A549 (cell line): ENCODE data around the gene TSPAN15. TPM values are rescaled to one million over a fixed set of nuclear protein-coding genes. Genes with fewer than 3 reads are reported as not detected.
A peak's percentile ranks its signal among the peaks of the same experiment; 100 is the strongest.

ENCODE experiments used
- ATAC-seq, 2 experiments: fragments of 200-7000 bp in 1 of 2; fragments of >200 bp in 1 of 2; cut with Nextera tagmentation in 1 of 2; cut with Tn5 transposase in 1 of 2; 3 replicates each; pipeline versions ENCODE4 v1.8.0 to v1.9.1; 2018 to 2020; ENCODE audit warnings: mild to moderate bottlenecking in 1 of 2, moderate library complexity in 1 of 2
- CTCF ChIA-PET: fragments of 300-600 bp; sonication (Branson Sonifier 250); formaldehyde crosslinking; extraction: SDS; loops from one replicate; lab custom pipeline; 2021; ENCODE audit warnings: antibody characterized with exemption, inconsistent platforms; lab: Yijun Ruan, JAX
- POLR2A ChIA-PET: fragments of 350-600 bp; formaldehyde crosslinking; extraction: SDS; loops from one replicate; lab custom pipeline; 2021; ENCODE audit warnings: antibody characterized with exemption, inconsistent platforms; lab: Yijun Ruan, JAX
- DNase-seq, 2 experiments: peaks; one replicate each; pipeline versions ENCODE4 v3.0.0 to v3.0.0-alpha.2; 2011 to 2016; ENCODE audit warnings: low read depth in 1 of 2, low spot score in 1 of 2
- FAIRE-seq: peaks from 2 replicates; lab custom pipeline; 2011; peaks lifted over from hg19 to GRCh38; lab: Jason Lieb, UNC
- H3K27ac ChIP-seq, 2 experiments: fragments of >200 bp; sonication (Bioruptor Twin); formaldehyde crosslinking; 3 replicates each; pipeline ENCODE4 v1.5.1; 2016 to 2017
- H3K4me1 ChIP-seq: fragments of >200 bp; sonication (Bioruptor Twin); formaldehyde crosslinking; 3 replicates; pipeline ENCODE4 v1.6.1; 2016
- H3K4me2 ChIP-seq: fragments of >200 bp; sonication (Bioruptor Twin); formaldehyde crosslinking; 3 replicates; pipeline ENCODE4 v1.6.1; 2016
- H3K4me3 ChIP-seq: fragments of >200 bp; sonication (Bioruptor Twin); formaldehyde crosslinking; 3 replicates; pipeline ENCODE4 v1.5.1; 2016
- H3K9me3 ChIP-seq: fragments of >200 bp; sonication (Bioruptor Twin); formaldehyde crosslinking; 3 replicates; pipeline ENCODE4 v1.6.1; 2016
- BHLHE40 ChIP-seq: IDR thresholded peaks from 2 replicates; pipeline ENCODE4 v1.6.1; 2012; ENCODE audit warnings: low read depth, low read length, inconsistent platforms
- CBX2 ChIP-seq: fragments of 200-600 bp; sonication (generic); IDR thresholded peaks from 2 replicates; pipeline ENCODE4 v1.6.1; 2016; ENCODE audit warnings: low read depth, mild to moderate bottlenecking, borderline replicate concordance
- CBX8 ChIP-seq: fragments of 200-600 bp; sonication (generic); IDR thresholded peaks from 2 replicates; pipeline ENCODE4 v1.6.1; 2016
- CEBPB ChIP-seq, 2 experiments: fragments of >200 bp in 1 of 2; sonication (Bioruptor Twin) in 1 of 2; formaldehyde crosslinking in 1 of 2; IDR thresholded peaks; 2 replicates each; pipeline ENCODE4 v1.6.1; 2012 to 2016
- CHD2 ChIP-seq: fragments of 150-350 bp; IDR thresholded peaks from 2 replicates; pipeline ENCODE4 v1.6.1; 2014; ENCODE audit warnings: low read length; ENCODE audit not compliant: partially characterized antibody
- CHD4 ChIP-seq: fragments of 200-600 bp; sonication (generic); IDR thresholded peaks from 2 replicates; pipeline ENCODE4 v1.6.1; 2016; ENCODE audit warnings: antibody characterized with exemption, mild to moderate bottlenecking, borderline replicate concordance
- CTCF ChIP-seq: fragments of >200 bp; sonication (Bioruptor Twin); formaldehyde crosslinking; IDR thresholded peaks from 3 replicates; pipeline ENCODE4 v1.5.1; 2016
- EHF ChIP-seq: fragments of 250-450 bp; sonication (Bioruptor Pico); IDR thresholded peaks from 2 replicates; pipeline ENCODE4 v1.5.0; 2020; ENCODE audit warnings: mild to moderate bottlenecking
- FOSB ChIP-seq: fragments of 250-450 bp; sonication (Bioruptor Pico); IDR thresholded peaks from 2 replicates; pipeline ENCODE4 v1.5.0; 2020; ENCODE audit warnings: mild to moderate bottlenecking, moderate library complexity
- FOXS1 ChIP-seq: fragments of 250-450 bp; sonication (Bioruptor Pico); IDR thresholded peaks from 2 replicates; pipeline ENCODE4 v1.5.0; 2020; ENCODE audit warnings: mild to moderate bottlenecking, moderate library complexity
- HDAC2 ChIP-seq: fragments of 200-600 bp; sonication (generic); IDR thresholded peaks from 2 replicates; pipeline ENCODE4 v1.6.1; 2016
- HES2 ChIP-seq: fragments of >200 bp; sonication (Bioruptor Twin); formaldehyde crosslinking; IDR thresholded peaks from 2 replicates; pipeline ENCODE4 v1.6.1; 2016
- KDM5A ChIP-seq: fragments of 200-600 bp; sonication (generic); IDR thresholded peaks from 2 replicates; pipeline ENCODE4 v1.6.1; 2016; ENCODE audit warnings: antibody characterized with exemption, mild to moderate bottlenecking
- MAFK ChIP-seq: fragments of 450-650 bp; IDR thresholded peaks from 2 replicates; pipeline ENCODE4 v1.6.1; 2014; ENCODE audit not compliant: partially characterized antibody
- MAZ ChIP-seq: fragments of 150-350 bp; IDR thresholded peaks from 2 replicates; pipeline ENCODE4 v1.6.1; 2014; ENCODE audit warnings: antibody characterized with exemption, low read depth, low read length, borderline replicate concordance
- NPAS2 ChIP-seq: fragments of 250-450 bp; sonication (Bioruptor Pico); IDR thresholded peaks from 2 replicates; pipeline ENCODE4 v1.8.0; 2022; ENCODE audit warnings: mild to moderate bottlenecking, moderate library complexity, borderline replicate concordance
- NR3C1 ChIP-seq: fragments of >200 bp; sonication (Bioruptor Twin); formaldehyde crosslinking; IDR thresholded peaks from 3 replicates; pipeline ENCODE4 v1.6.1; 2017
- RAD21 ChIP-seq, 2 experiments: fragments of >200 bp in 1 of 2; sonication (Bioruptor Twin) in 1 of 2; formaldehyde crosslinking in 1 of 2; IDR thresholded peaks in 1 of 2; conservative IDR thresholded peaks in 1 of 2; 2 replicates in 1 of 2; 3 replicates in 1 of 2; pipeline ENCODE4 v1.6.1; 2012 to 2018; ENCODE audit warnings: inconsistent platforms in 1 of 2
- RCOR1 ChIP-seq: fragments of 150-350 bp; IDR thresholded peaks from 2 replicates; pipeline ENCODE4 v1.6.1; 2014; ENCODE audit warnings: antibody characterized with exemption, low read length, low read depth
- RFX5 ChIP-seq: fragments of 450-650 bp; IDR thresholded peaks from 2 replicates; pipeline ENCODE4 v1.7.1; 2014; ENCODE audit warnings: antibody characterized with exemption, mild to moderate bottlenecking, moderate library complexity
- RNF2 ChIP-seq: fragments of 200-600 bp; sonication (generic); IDR thresholded peaks from 2 replicates; pipeline ENCODE4 v1.6.1; 2016; ENCODE audit warnings: low read depth, mild to moderate bottlenecking, antibody characterized with exemption, moderate library complexity, borderline replicate concordance
- SMC3 ChIP-seq: fragments of >200 bp; sonication (Bioruptor Twin); formaldehyde crosslinking; IDR thresholded peaks from 3 replicates; pipeline ENCODE4 v1.6.1; 2018; ENCODE audit warnings: inconsistent platforms
- TFCP2L1 ChIP-seq: fragments of 250-450 bp; sonication (Bioruptor Pico); IDR thresholded peaks from 2 replicates; pipeline ENCODE4 v1.5.0; 2021; ENCODE audit warnings: mild to moderate bottlenecking
- TP53 ChIP-seq: fragments of 250-450 bp; sonication (Bioruptor Pico); IDR thresholded peaks from 2 replicates; pipeline ENCODE4 v1.5.0; 2021; ENCODE audit warnings: mild to moderate bottlenecking, moderate library complexity
- ZC3H11A ChIP-seq: fragments of 450-650 bp; IDR thresholded peaks from 2 replicates; pipeline ENCODE4 v1.6.1; 2014; ENCODE audit warnings: antibody characterized with exemption, mild to moderate bottlenecking
- ZSCAN20 ChIP-seq: fragments of 250-450 bp; sonication (Bioruptor Pico); IDR thresholded peaks from 2 replicates; pipeline ENCODE4 v1.8.0; 2022; ENCODE audit warnings: mild to moderate bottlenecking, moderate library complexity
- WGBS: methylation state at CpG from one replicate; pipeline ENCODE4 v1.1.6; 2017; ENCODE audit errors: missing lambda C conversion rate; 5-methylcytosine and 5-hydroxymethylcytosine counted together
- polyA plus RNA-seq, 4 experiments: library from polyadenylated mRNA; depleted of rRNA in 3 of 4; stranded (reverse); fragments of >200 nt; fragmentation: RNase III in 1 of 4; extraction: RNeasy Plus Mini Kit Qiagen cat#74134 plus additional on column Dnase treatment in 1 of 4; gene quantifications; 2 replicates in 3 of 4; 3 replicates in 1 of 4; pipeline ENCODE4 v1.2.3, GENCODE V29; 2011 to 2017

The TSPAN15 gene
- polyA plus RNA-seq, 2 of the 4 experiments (the other 2 are of a cell fraction), result 49.3 to 89.6 TPM

GRCh38 chr10:69411476-69411875 lies 39.8 kb upstream of the TSPAN15 start (continued):
- TF ChIP-seq TP53, result no peak
- no peak for TF ChIP-seq ZSCAN20 (CRISPR knock-in tag)
- TF ChIP-seq CBX2, result no peak
- TF ChIP-seq HES2, result no peak
- no peak for TF ChIP-seq RFX5
- TF ChIP-seq CEBPB (IDR thresholded peaks at IDR 0.05), result no peak
- TF ChIP-seq CTCF, result no peak

- Histone ChIP-seq H3K9me3 (no peaks in the 10 kb centered on the region), H3K4me2 (no peak overlapping the region), H3K4me1 (peaks cover 12% of the 10 kb centered on the region), H3K4me3 (no peak overlapping the region), H3K27ac (no peak overlapping the region)
- TF ChIP-seq HES2 (no peak), TFCP2L1 (no peak), NR3C1 (no peak), CBX2 (no peak), ZC3H11A (no peak), FOXS1 (CRISPR knock-in tag) (no peak), MAFK (no peak), KDM5A (no peak), RNF2 (no peak), NPAS2 (CRISPR knock-in tag) (no peak), SMC3 (no peak), RAD21 (conservative IDR thresholded peaks at IDR 0.05 in 1 of 2, IDR thresholded peaks at IDR 0.05 in 1 of 2) (no peak), HDAC2 (no peak), CHD2 (no peak), CHD4 (no peak), MAZ (no peak)
- 65% methylated on average over 3 of the region's 3 CpGs for WGBS
- ChIA-PET CTCF (interaction anchor here (1.2 to 2.8 kb wide), 4 partner anchors 10 to 226 kb away, joined by 3 to 18 read pairs (median 6); no protein-coding TSS in a partner anchor), POLR2A (no interaction called here)
- ATAC-seq (no peak), DNase-seq (no peak), FAIRE-seq (no peak)
These were observed 39.0 kb upstream of the TSPAN15 start for GRCh38 chr10:69412232-69412790.

GRCh38 chr10:69413221-69413865 lies 37.9 kb upstream of the TSPAN15 start:
- ATAC-seq, result peak; percentile 46 to 65; a peak in 4 of 6 replicates
- no peak for TF ChIP-seq ZSCAN20 (CRISPR knock-in tag)
- no peak for TF ChIP-seq EHF (CRISPR knock-in tag)
- no peak for TF ChIP-seq CBX8
- TF ChIP-seq SMC3, result 0 out of 3 replicates have a peak, but pooled peaks have one; percentile 20
- no peak for TF ChIP-seq BHLHE40
- peak; percentile 32 to 56; a peak in 2 of 5 replicates for TF ChIP-seq RAD21 (conservative IDR thresholded peaks at IDR 0.05 in 1 of 2, IDR thresholded peaks at IDR 0.05 in 1 of 2)
- no peak for TF ChIP-seq FOSB (CRISPR knock-in tag)
- peak; percentile 43 for TF ChIP-seq CTCF
- no peak for TF ChIP-seq KDM5A
- TF ChIP-seq RCOR1, result no peak
- no peak for TF ChIP-seq FOXS1 (CRISPR knock-in tag)
- ChIA-PET POLR2A (no interaction called here), CTCF (interaction anchor here (0.7 to 2.8 kb wide), 6 partner anchors 10 to 94 kb away, joined by 3 to 18 read pairs (median 4); no protein-coding TSS in a partner anchor)
- Histone ChIP-seq H3K4me2 (no peak overlapping the region), H3K9me3 (no peaks in the 10 kb centered on the region), H3K4me3 (no peak overlapping the region), H3K27ac (0 out of 6 replicates have a peak overlapping the region, but pooled peaks of 1 of the 2 experiments have one; percentile 1), H3K4me1 (peaks cover 16% of the 10 kb centered on the region)
- no peak for FAIRE-seq
- DNase-seq, result peak in 1 of 2 experiments; percentile 49
- 49% methylated on average over 13 of the region's 13 CpGs for WGBS
